Esophagus mucosa (tissue), 1 donor: Measurements from ENCODE around the gene SCIN. TPM values are rescaled to one million over a fixed set of nuclear protein-coding genes. Genes with fewer than 3 reads are reported as not detected.

ENCODE experiments used
- ATAC-seq: fragments of 200-7000 bp; cut with Tn5 transposase; one replicate; pipeline ENCODE4 v1.9.1; 2020
- total RNA-seq: library from RNA; stranded (reverse); gene quantifications from one replicate; pipeline ENCODE4 v1.2.4, GENCODE V29; 2023
- donor health status: DM: yes; HTN: yes; CAD: no.

Gene SCIN
- total RNA-seq, 1 donor from 2014 or later, result 1.1 TPM

GRCh38 chr7:12569673-12570072 lies 847 bp upstream of the SCIN start:
- ATAC-seq, result no peak

- ATAC-seq, result peak; percentile 95
Measured at GRCh38 chr7:12570168-12570533, 369 bp upstream of the SCIN start.

DNA sequence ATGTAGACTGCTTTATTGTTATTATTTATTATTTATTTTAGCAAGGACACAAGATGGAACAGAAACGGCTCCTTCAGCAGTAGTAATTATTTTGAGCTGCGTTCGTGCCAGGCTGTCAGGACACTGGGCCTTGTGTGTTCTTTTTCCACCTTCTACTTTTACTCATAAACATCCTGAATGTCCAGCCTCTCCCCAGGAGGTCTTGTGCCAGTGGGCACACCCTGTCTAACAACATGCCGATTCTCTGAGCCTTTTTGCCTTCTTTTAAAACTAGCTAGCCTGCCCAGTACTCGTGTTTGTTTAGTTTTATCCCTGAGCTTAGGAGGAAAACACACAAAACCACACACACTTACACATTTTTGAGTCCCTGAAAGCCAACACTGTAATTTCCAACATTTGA lies 1.2 kb downstream of the SCIN start:
- ATAC-seq, result no peak

GRCh38 chr7:12572941-12573575 lies 2.5 kb downstream of the SCIN start:
- ATAC-seq, result no peak

GRCh38 chr7:12573885-12574284 lies 3.4 kb downstream of the SCIN start:
- no peak for ATAC-seq

DNA sequence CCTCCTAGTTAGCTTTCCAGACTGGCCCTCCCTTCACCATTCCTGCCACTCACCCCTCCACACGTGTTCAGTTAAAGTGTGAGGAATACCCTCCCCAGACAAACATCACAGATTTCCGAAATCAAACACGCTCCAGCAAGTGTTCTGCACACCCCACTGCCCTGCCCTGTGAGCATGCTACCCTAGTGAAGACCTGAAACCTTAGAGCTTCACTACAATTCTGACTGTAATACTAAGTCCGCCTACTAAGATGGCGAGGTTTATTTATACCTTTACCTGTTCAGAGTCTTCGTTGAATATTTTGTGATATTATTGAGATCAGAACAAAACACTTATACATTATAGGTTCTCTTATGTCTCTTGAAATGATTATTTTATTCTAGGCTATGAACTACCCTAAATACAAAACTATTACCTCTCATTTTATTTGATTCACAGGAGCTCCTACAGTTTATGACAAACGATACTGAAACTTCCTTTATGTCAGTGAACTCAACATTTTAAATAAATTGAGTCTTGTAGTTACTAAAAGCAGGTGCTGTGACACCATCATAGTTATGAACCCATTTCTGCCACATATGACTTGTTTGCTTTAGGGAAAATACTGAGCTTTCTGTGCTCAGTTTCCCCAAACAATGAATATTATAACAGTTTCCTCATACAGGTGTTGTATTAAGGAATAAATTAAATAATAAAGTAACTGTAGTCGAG lies 8.6 kb downstream of the SCIN start:
- ATAC-seq, result no peak

DNA sequence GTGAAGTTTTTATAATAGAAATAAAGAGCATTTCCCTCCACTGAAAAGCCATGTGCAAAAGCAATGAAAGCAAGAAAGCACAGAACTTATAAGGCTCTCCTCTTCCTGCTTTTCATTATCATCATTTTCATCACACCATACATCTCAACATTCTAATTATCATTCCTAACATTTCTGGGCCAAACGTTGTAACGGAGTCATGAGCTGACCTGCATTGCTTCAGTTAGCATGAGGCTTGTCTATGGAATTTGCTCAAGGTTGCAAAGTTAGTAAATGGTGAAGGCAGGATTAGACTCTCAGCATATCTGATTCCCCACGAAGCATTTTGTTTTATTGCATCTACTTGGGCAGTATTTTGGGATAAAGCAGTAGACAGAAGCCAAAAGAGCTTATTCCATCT lies 11.4 kb downstream of the SCIN start:
- ATAC-seq, result no peak

GRCh38 chr7:12582362-12582761 lies 11.8 kb downstream of the SCIN start:
- ATAC-seq, result no peak

- ATAC-seq, result no peak
Measured at GRCh38 chr7:12583176-12583575, 12.7 kb downstream of the SCIN start.

GRCh38 chr7:12583922-12584321 lies 13.4 kb downstream of the SCIN start:
- ATAC-seq, result no peak

DNA sequence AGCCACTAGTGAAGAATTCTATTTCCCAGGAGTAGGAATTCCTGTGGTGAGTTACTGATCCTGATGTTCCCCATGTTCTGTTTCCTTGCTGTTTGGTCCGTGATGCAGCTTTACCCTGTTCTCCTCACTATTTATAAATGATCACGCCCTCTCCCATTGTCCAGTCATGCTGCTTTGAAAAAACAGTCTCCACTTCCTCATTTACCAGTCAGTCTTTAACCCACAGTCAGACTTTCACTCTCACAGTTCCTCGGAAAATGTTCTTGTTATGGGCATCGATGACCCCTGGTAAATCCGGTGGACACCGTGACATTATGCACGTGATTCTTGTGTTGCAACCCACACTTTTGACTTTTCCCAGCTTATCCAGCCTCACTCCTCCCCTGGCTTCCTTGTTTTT lies 14.4 kb downstream of the SCIN start:
- ATAC-seq, result no peak

DNA sequence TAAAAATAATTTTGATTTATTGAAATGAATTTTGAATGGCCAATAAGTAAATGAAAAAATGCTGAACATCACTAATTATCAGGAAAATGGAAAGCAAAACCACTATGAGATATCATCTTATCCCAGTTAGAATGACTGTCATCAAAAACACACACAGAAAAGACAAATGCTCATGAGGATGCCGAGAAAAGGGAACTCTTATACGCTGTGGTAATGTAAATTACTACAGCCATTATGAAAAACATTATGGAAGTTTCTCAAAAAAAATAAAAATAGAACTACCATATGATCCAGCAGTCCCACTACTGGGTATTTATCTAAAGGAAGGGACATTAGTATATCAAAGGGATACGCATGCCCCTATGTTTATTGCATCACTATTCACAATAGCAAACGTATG lies 15.8 kb downstream of the SCIN start:
- ATAC-seq, result no peak

- no peak for ATAC-seq
Measured at GRCh38 chr7:12588259-12588904, 17.9 kb downstream of the SCIN start.

DNA sequence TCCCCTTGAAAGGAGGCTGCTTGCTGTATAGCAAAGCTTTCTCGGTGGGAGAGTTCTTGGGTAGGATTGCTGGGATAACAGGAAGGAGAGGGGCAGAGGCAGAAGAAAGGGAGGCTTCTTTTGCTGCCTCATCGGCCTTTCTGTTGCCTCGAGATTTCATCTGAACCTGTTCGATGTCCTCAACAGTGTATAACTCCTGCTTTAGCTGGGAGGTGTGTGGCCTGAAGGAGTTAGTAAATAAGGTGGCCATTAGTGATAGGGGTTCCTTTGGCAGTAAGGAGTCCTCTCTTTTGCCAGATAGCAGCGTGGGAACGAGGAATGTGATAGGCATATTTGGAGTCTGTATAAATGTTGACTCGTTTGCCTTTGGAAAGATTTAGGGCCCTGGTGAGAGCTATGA lies 20.0 kb downstream of the SCIN start:
- ATAC-seq, result no peak

DNA sequence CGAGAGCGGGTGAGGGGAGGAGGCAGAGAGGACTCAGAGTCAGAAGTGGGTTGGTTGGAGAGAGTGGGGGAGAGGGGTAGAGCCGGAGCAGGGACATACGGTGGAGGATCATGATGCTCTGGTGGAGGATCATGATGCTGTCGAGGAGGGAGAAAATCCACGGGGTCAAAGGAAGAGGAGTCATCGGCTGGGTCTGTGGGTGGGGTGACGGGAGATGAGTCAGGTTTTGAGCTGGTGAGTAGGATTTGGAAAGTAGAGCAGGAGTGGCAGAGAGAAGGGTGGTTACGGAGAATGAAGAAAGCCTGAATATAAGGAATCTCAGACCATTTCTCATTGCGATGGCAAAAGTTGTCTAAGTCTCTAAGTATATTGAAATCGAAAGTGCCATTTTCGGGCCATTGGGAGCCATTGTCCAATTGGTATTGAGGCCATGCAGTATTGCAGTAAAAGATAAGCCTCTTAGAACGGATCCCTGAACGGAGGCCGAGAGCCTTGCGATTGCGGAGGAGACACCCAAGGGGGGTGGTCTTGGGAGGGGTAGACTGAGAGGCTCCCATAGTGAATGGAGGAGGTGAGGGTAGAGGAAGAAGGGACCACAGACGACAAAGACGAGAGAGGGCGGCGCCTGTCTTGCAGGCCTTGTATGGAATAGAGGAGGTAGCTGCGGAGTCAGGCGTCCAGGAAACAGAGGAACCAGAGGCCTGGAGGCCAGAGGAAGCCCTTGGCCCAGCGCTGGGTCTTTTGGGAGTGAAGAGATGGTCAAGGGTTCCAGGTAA lies 23.8 kb downstream of the SCIN start:
- no peak for ATAC-seq

GRCh38 chr7:12595148-12595547 lies 24.6 kb downstream of the SCIN start:
- no peak for ATAC-seq

GRCh38 chr7:12596225-12596790 lies 25.8 kb downstream of the SCIN start:
- no peak for ATAC-seq

DNA sequence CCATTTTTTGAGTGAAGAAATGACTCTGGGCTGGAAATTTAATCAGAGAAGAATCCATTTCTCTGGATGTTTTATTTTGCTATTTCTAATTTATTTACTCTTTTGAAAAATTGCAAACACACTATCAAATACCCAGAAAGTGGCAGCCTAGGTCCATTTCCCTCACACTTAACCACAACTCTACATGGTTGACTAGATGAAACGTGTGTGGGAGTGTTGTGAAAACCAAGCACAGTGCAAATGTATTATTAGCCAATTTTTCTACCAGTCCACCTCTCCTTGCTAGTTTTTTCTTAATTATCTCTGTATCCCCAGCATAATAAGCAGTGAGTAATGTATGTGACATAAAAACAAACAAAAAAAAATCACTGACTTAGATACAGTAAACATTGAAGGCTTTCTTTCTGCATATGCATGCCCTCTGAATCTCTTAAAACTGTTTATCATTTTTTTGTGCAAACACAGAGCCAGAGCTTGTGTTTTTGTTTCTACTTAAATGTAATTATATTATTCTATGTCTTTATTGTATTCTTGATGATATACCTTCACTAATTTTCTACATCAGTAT lies 30.9 kb downstream of the SCIN start:
- ATAC-seq, result no peak

DNA sequence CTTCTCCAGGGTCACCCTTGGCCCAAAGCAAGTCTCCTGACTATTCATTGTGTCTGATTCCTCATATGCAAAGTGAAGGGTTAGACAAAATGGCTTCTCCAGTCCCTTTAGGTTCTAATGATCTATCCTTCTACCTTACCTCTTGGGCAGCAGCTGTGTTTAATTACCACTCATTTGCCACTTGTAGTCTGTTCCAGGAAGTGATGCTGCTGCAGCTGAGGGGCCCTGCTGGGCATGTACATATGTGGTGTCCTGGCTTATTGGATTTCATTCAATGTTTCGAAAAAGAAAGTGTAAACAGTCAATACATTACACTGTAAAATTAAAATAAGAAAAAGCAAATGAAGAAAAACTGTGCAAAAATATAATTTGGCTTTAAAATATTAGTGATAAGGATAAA lies 36.6 kb downstream of the SCIN start:
- no peak for ATAC-seq

DNA sequence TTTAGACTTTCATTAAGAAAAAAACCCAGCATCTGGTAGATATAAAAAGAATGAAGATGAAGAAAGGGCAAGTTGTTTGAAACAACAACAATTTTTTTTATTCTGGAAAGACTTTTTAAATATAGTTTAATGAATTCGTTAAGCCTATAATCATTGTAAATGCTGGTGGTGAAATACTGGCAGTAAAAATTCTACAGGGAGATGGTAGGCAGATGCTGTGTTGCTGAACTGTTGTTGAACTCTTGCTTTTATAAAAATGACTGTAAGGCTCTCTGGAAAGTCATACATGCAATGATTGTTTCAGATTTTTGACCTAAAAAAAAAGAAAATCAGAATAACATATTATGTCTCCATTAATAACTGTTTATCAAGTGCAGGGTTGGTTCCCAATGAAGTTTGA lies 39.0 kb downstream of the SCIN start:
- no peak for ATAC-seq

GRCh38 chr7:12610899-12611298 lies 40.4 kb downstream of the SCIN start:
- no peak for ATAC-seq

DNA sequence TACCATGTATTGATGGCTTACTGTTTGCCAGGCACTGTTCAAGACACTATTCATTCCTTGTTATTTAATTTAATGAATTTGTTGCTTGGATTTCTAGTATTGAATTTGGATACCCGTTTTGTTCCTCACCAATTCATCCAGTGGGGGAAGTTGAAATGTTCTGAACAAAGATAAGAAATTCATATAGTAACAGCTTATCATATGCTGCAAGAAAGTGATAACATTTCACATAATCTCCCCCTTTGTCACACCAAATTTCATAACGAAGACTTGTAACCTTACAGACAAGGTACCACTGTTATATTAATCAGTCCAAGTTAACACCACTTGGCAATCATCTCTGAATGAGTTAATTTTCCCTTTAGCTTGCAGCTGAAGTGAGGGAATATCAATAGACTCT lies 42.1 kb downstream of the SCIN start:
- no peak for ATAC-seq
